Kidney (tissue), 14 donors: ENCODE results near the gene PPP6R2. TPM values are rescaled to one million over a fixed set of nuclear protein-coding genes. Genes with fewer than 3 reads are reported as not detected.

ENCODE experiments used
- DNase-seq, 5 donors: peaks; one replicate each; pipeline ENCODE4 v3.0.0-alpha.2; 2013 to 2020
- FAIRE-seq: peaks from 2 replicates; lab custom pipeline; 2012; peaks lifted over from hg19 to GRCh38; lab: Jason Lieb, UNC
- H3K27ac ChIP-seq, 2 donors: one replicate each; pipeline ENCODE4 v1.7.0; 2013; ENCODE audit warnings: low read depth in 2 of 2, low read length in 2 of 2, inconsistent platforms in 1 of 2
- H3K27me3 ChIP-seq: one replicate; pipeline ENCODE4 v1.7.1; 2013; ENCODE audit warnings: low read length, inconsistent platforms; ENCODE audit not compliant: control insufficient read depth, insufficient read depth
- H3K36me3 ChIP-seq, 3 donors: one replicate each; pipeline versions ENCODE4 v1.7.0 to v1.7.1; 2013; ENCODE audit warnings: low read length in 3 of 3, control low read depth in 1 of 3, inconsistent platforms in 1 of 3; ENCODE audit not compliant: insufficient read depth in 3 of 3, control insufficient read depth in 2 of 3
- H3K4me1 ChIP-seq, 3 donors: one replicate each; pipeline versions ENCODE4 v1.7.0 to v1.7.1; 2013; ENCODE audit warnings: low read length in 3 of 3, inconsistent platforms in 1 of 3, low read depth in 1 of 3; ENCODE audit not compliant: control insufficient read depth in 2 of 3, insufficient read depth in 2 of 3
- H3K4me3 ChIP-seq, 3 donors: one replicate each; pipeline versions ENCODE4 v1.7.0 to v1.8.1; 2013; ENCODE audit warnings: low read length in 3 of 3, control low read depth in 1 of 3, inconsistent platforms in 1 of 3
- H3K9ac ChIP-seq, 3 donors: one replicate each; pipeline versions ENCODE4 v1.7.0 to v1.7.1; 2013; ENCODE audit warnings: low read length in 3 of 3, control low read depth in 1 of 3, inconsistent platforms in 1 of 3
- H3K9me3 ChIP-seq, 3 donors: one replicate each; pipeline versions ENCODE4 v1.7.0 to v1.7.1; 2013; ENCODE audit warnings: low read length in 3 of 3, control low read depth in 1 of 3, inconsistent platforms in 1 of 3; ENCODE audit not compliant: control insufficient read depth in 2 of 3, insufficient read depth in 1 of 3
- intact Hi-C: fragments of 100-400 bp; cut with DNase I; formaldehyde crosslinking; loops from one replicate; pipeline ENCODE4 v1.11.1; 2022
- polyA plus RNA-seq: library from polyadenylated mRNA; stranded (reverse); fragments of 350-450 nt; fragmentation: Illumina TruSeq; extraction: RNeasy Lipid Tissue Mini Kit (QIAGEN cat#74804); gene quantifications from one replicate; pipeline ENCODE4 v1.2.3, GENCODE V29; 2014; ENCODE audit warnings: low read depth, low replicate concordance; ENCODE audit not compliant: insufficient read depth
- total RNA-seq: library from RNA; stranded (reverse); fragmentation: NEBNext Ultra II Directional; extraction: Animal tissue kit (Norgen Biotek cat#: 25700); gene quantifications from one replicate; pipeline ENCODE4 v1.2.1, GENCODE V29; 2021
- TF ChIP-seq, protein P1 (sequence below): IDR thresholded peaks from 3 replicates; pipeline ENCODE4 v1.5.1; 2012; ENCODE audit warnings: mild to moderate bottlenecking, moderate library complexity, borderline replicate concordance; ENCODE audit not compliant: insufficient read depth; ENCODE audit errors: extremely low read depth
- donor health status: control.
- donor health status: control.
- donor health status: control.
- donor health status: control.
- donor health status: control.
- donor health status: DM: yes; HTN: yes; CAD: no.
- donor health status: Normal renal cell carcinoma (clear cell type).

The PPP6R2 gene
- total and polyA plus RNA-seq, 2 donors from 2014 or later, result 39.4 to 53.8 TPM

DNA sequence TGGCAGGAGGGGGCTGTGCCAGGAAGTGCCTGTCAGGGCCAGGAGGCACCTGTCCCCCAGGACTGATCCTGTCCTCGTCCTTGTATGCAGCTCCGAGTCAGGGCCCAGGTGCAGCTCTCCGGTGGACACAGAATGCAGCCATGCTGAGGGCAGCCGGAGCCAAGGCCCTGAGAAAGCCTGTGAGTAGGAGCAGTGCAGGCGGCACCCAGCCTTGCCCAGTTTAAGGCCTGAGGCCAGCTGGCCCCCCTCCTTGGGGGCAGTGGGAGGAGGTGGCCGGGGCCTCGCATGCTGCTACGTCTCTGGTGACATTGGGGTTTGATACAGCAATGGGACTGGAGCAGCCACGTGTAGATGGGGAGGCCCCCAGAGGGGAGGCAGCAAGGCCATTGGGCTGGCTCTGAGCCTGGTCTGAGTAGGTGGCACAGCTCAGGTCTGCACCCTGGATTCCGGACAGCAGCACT, 96.8 kb downstream of the PPP6R2 start:
- Histone ChIP-seq H3K9me3 (no peaks in the 10 kb centered on the region), H3K36me3 (peaks cover 0 to 24% (median 15%) of the 10 kb centered on the region in 3 donors), H3K4me3 (no peak overlapping the region), H3K27me3 (no peaks in the 10 kb centered on the region), H3K27ac (no peak overlapping the region), H3K4me1 (peaks cover 0 to 14% (median 11%) of the 10 kb centered on the region in 3 donors), H3K9ac (no peak overlapping the region)
- TF ChIP-seq, protein P1, sequence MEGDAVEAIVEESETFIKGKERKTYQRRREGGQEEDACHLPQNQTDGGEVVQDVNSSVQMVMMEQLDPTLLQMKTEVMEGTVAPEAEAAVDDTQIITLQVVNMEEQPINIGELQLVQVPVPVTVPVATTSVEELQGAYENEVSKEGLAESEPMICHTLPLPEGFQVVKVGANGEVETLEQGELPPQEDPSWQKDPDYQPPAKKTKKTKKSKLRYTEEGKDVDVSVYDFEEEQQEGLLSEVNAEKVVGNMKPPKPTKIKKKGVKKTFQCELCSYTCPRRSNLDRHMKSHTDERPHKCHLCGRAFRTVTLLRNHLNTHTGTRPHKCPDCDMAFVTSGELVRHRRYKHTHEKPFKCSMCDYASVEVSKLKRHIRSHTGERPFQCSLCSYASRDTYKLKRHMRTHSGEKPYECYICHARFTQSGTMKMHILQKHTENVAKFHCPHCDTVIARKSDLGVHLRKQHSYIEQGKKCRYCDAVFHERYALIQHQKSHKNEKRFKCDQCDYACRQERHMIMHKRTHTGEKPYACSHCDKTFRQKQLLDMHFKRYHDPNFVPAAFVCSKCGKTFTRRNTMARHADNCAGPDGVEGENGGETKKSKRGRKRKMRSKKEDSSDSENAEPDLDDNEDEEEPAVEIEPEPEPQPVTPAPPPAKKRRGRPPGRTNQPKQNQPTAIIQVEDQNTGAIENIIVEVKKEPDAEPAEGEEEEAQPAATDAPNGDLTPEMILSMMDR, result no peak
- intact Hi-C loops, result no loop called here
- FAIRE-seq (no peak), DNase-seq (peak in 1 of 5 donors; percentile 59)

DNA sequence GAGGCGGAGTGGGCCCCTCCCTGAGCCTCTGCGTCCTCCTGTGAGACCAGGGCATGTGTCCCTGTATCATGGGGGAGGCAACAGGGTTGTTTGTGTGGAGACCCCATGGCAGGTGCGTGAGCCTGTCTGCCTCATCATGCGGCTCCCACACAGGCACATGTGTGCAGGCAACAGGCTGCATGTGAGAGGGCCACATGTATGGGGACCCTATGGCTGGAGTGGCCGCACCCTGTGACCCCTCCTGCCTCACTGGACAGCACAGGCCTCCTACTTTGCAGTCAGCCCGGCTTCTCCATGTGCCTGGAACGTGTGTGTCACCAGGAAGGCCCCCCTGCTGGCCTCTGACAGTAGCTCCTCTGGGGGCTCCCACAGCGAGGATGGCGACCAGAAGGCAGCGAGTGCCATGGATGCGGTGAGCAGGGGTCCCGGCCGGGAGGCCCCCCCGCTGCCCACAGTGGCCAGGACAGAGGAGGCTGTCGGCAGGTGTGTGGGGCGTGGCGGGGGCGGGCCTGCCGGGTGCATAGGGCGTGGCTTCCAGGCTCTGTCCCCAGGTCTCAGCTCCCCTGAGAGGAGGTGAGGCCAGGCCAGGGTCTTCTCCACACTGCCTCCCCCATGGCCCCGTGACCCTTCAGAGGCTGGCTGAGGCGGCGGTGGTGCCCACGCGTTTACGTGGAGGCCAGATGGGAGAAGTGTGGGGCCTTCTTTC, 97.6 kb downstream of the PPP6R2 start:
- Histone ChIP-seq H3K27ac (no peak overlapping the region), H3K36me3 (peaks cover 0 to 20% (median 15%) of the 10 kb centered on the region in 3 donors), H3K9me3 (no peaks in the 10 kb centered on the region), H3K4me3 (no peak overlapping the region), H3K9ac (no peak overlapping the region), H3K27me3 (no peaks in the 10 kb centered on the region), H3K4me1 (peaks cover 0 to 22% (median 19%) of the 10 kb centered on the region in 3 donors)
- intact Hi-C loops, result no loop called here
- TF ChIP-seq, protein P1, result no peak
- peak in 1 of 5 donors; percentile 69 for DNase-seq
- FAIRE-seq, result no peak

DNA sequence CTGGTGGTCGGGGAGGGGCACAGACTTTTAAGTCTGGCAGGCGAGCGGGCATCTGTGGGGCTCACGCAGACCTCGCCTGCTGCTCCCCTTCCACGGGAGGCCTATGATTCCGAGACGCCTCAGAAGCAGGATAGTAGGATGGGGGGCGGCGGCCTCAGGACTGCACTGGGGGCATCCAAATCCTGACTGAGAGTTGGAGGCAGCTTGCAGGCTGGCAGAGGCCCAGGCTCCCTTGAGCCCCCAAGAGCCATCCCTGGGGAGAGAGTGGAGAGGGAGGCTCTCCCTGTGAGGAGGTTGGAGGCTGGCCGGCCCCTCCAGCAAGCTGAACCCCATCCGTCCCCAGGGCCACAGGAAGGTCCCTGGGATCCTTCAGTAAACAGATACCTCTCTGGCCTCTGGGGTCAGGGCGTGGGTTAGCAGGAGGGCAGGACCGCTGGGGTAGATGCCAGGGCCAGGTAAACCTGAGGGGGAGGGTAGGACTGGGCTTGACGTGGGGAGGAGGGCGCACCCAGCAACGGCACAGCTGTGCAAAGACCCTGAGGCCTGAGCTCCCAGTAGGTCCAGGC, 98.4 kb downstream of the PPP6R2 start:
- H3K9ac ChIP-seq, result no peak overlapping the region
- H3K27me3 ChIP-seq, result no peaks in the 10 kb centered on the region
- TF ChIP-seq, protein P1, result no peak
- intact Hi-C loops, result no loop called here
- DNase-seq, result peak in 1 of 5 donors; percentile 64
- no peak for FAIRE-seq
- peaks cover 0 to 25% (median 22%) of the 10 kb centered on the region in 3 donors for H3K4me1 ChIP-seq
- no peaks in the 10 kb centered on the region for H3K9me3 ChIP-seq
- H3K36me3 ChIP-seq, result peaks cover 0 to 15% (median 15%) of the 10 kb centered on the region in 3 donors
- no peak overlapping the region for H3K27ac ChIP-seq
- H3K4me3 ChIP-seq, result no peak overlapping the region
